ENCODE data around the gene NAV2.

The NAV2 gene

GRCh38 chr11:19728436-19728835 is 15.8 kb downstream of the NAV2 start:
- no peak for TF ChIP-seq CTCF (IDR thresholded peaks at IDR 0.05; ENCODE audit: low read depth, low read length)
- no peak for DNase-seq (ENCODE audit: extremely low read depth, low read depth)

- TF ChIP-seq CTCF (IDR thresholded peaks at IDR 0.05; ENCODE audit: low read depth, low read length): no peak
- no peak for DNase-seq (ENCODE audit: extremely low read depth, low read depth)
Observed at GRCh38 chr11:19729141-19729540, 16.5 kb downstream of the NAV2 start.

DNA sequence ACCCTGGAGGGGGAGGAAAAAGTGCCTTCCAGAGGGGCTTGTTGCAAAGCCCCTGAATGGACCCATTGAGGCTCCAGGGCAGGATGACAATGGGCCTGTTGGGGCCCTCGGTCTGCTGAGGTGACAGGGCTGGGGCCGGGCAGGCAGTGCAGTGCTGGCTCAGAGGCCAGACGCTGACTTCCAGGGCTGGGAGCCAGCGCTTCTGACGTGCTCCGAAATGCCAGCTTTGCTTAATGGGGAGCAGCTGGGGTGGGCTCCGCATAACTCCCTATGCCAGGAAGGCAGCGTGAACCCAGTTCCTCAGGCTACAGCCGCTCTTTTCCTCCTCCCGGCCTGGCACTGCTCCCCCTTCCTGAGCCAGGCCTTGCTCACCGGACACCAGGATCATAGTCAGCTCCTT is 17.7 kb downstream of the NAV2 start:
- DNase-seq (ENCODE audit: extremely low read depth, low read depth): no peak
- TF ChIP-seq CTCF (IDR thresholded peaks at IDR 0.05; ENCODE audit: low read depth, low read length): no peak

DNA sequence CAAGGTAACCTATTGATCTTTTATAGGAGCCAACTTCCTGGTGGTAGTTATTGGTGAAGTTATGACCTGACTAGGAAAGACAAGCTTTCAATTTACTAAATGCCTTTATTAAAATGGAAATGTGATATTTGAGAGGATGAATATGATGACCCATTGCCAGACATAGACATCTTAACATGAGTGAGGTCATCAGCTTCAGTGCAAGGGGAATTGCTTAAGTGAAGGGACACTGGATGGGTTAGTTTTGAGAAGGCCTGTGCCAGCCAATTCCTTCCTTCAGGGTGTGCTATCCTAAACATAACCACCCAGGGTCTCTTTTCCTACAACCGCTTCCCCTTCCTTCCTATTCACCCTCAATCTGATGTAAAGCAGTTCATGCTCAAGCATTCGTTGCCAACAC is 21.5 kb downstream of the NAV2 start:
- no peak for DNase-seq (ENCODE audit: extremely low read depth, low read depth)
- TF ChIP-seq CTCF (IDR thresholded peaks at IDR 0.05; ENCODE audit: low read depth, low read length): no peak

GRCh38 chr11:19735157-19735908 is 22.7 kb downstream of the NAV2 start:
- DNase-seq (ENCODE audit: extremely low read depth, low read depth): no peak
- TF ChIP-seq CTCF (IDR thresholded peaks at IDR 0.05; ENCODE audit: low read depth, low read length): peak; percentile 21

DNA sequence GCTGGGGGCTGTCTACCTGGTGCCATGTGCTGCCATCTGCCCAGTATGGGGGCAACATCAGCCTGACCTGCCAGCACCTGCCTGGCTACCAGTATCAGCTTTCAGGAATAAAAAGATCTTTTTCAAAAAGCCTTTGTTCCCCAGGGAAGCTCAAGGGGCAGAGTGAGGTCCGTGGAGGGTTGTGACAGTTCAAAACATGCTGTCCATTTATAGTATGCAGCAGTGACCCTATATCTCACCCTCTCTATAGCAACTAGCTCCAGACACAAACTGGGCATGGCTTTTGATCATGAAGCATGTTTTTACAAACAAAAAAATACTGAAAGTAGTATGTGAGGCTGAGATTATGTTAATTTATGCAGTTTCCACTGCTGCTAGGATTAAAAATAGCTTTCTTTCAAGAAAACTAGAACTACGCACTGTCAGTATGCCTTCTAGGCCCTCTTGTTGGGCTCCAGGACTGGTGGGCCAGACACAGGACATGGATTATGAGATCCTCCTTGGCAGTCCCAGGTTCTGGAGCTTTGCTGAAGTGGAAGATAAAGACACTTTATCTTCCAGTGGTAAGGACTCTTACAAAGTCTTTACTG is 23.4 kb downstream of the NAV2 start:
- no peak for DNase-seq (ENCODE audit: extremely low read depth, low read depth)
- TF ChIP-seq CTCF (IDR thresholded peaks at IDR 0.05; ENCODE audit: low read depth, low read length): no peak

DNA sequence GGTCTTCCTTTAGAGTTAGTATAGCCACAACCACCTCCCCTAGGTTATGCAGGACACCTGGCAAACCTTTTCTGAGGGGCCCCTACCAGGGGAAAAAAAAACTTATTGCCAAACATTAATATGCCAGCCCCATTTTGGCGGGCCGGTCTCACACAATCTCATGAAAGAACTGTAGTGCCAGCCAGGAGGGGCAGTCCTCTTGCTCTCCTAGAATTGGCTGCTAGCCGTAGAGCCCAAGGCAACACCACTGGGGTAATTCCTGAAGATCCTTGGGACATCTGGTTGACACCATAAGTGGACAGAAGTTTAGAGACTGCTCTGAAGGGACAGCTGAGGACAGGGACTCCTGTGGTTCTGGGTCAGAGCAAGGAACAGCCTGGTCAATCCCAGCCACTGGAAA is 24.2 kb downstream of the NAV2 start:
- DNase-seq (ENCODE audit: extremely low read depth, low read depth): no peak
- no peak for TF ChIP-seq CTCF (IDR thresholded peaks at IDR 0.05; ENCODE audit: low read depth, low read length)

All from AG09319 (cell line).